Measurements from ENCODE around the gene OR56B1.
"Not testable (repeated sequence)": the region's sequence is repeated elsewhere in the genome, so short reads cannot be mapped to it uniquely, and the experiment has no call there.

Gene OR56B1

DNA sequence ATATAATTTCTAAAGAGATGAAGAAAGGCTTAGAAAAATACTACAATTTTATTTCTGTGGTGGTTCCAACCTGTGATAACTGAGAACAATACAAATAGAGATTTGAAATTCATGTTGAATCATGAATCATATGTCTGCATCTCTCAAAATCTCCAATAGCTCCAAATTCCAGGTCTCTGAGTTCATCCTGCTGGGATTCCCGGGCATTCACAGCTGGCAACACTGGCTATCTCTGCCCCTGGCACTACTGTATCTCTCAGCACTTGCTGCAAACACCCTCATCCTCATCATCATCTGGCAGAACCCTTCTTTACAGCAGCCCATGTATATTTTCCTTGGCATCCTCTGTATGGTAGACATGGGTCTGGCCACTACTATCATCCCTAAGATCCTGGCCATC lies at the start of gene OR56B1:
Gene OR56B1, plus strand, starts transcription at position 53 of the 400 bp plus-strand sequence. Its CDS starts 69 bp downstream, at position 122.
- no peak for DNase-seq (ENCODE audit: low spot score)

DNA sequence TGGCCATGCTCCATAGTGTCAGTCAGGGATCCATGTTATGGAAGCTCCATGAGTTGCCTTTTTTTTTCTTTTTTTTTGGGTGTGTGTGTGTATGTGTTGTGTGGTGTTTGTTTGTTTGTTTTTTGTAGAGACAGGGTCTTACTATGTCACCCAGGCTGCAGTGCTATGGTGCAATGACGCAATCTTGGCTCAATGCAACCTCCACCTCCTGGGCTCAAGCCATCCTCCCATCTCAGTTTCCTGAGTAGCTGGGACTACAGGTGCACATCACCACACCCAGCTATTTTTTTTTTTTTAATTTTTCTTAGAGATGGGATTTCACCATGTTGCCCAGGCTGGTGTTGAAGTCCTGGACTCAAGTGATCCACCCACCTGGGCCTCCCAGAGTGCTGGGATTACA lies 47.8 kb upstream of the OR56B1 start:
- no peak for DNase-seq (ENCODE audit: low spot score)

DNA sequence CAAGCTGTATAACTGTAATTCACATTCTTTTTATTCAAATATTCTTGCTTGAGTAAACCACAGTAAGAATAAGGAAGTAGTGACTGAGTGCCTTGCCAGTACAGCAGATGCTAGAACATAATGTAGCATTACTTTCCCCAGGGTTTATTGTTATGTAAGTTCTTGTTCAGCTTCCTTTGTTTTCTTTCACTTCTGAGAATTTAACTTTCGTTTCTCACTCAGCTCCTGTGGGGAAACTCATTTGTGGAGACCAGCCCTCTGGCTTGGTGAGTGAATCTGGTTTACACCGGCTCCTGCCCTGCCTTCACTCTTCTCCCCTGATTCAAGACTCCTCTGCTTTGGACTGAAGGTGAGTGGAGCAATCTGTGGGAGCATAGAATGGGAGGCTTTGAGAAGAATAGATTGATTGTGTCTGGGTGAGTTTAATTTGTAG lies 46.7 kb upstream of the OR56B1 start, which contains the start of gene TRIM22:
Gene TRIM22, plus strand, starts transcription at position 240 of the 433 bp plus-strand sequence. CDS start 6,443 bp downstream, outside the sequence.
- DNase-seq (ENCODE audit: low spot score): no peak

DNA sequence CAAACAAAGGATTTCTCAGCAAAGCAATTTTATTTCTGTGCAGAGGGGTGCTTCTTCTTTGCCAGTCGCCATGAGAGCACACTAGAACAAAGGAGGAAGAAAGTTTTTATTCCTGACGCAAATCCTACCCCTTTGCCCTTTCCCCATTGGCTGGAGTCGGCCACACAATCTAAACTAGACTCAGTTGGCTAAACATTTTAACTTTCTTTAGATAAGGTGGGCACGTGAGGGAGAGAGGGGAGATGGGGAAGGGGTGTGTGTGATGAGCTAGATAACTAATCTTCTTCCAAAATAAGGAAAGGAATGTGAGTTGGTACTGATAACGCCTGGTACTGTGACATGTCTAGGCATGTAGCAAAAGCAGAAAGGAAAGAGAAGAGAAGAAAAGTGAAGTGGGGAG lies 46.0 kb upstream of the OR56B1 start:
- no peak for DNase-seq (ENCODE audit: low spot score)

DNA sequence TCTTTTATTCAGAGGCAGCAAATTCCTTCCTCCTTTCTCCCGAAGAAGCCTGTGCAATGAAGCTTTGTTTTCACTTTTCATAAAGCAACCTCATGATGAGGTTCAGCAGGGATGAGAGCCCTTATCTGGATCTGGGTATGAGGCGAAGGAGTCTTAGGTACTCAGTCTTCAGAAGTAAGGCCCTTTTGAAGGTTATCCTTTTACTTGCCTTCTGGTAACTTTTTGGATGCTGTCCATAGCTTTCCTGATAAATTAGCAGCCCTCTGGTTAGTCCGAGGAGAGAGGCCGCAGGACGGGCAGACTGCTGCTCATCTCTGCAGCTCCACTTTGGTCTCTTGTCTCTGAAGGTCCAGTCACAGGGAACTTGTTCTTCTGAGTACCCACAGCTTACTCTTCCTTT lies 45.5 kb upstream of the OR56B1 start:
- DNase-seq (ENCODE audit: low spot score): no peak

GRCh38 chr11:5691238-5691963 lies 44.8 kb upstream of the OR56B1 start:
- not testable (repeated sequence) for DNase-seq (ENCODE audit: low spot score)

GRCh38 chr11:5691964-5692361 lies 44.3 kb upstream of the OR56B1 start:
- no peak for DNase-seq (ENCODE audit: low spot score)

- DNase-seq (ENCODE audit: low spot score): no peak
Measured at GRCh38 chr11:5694642-5695041, 41.6 kb upstream of the OR56B1 start.

DNA sequence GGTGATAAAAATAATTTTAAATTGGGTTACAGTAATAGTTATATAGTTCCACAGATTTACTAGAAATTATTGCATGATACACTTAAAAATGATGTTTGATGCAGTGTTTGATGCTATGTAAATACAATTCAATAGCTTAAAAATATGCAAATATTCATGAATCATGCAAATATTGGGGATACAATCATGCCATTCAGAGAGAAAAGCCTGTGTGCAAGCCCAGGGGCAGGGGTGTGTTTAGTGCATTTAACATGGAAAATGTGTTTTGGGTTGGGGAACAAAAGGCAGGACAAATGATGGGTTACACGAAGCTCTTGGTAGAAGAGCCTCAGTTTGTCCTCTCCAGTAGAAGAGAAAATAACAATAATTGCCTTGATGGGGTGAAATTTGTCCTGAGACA lies 40.7 kb upstream of the OR56B1 start:
- no peak for DNase-seq (ENCODE audit: low spot score)

DNA sequence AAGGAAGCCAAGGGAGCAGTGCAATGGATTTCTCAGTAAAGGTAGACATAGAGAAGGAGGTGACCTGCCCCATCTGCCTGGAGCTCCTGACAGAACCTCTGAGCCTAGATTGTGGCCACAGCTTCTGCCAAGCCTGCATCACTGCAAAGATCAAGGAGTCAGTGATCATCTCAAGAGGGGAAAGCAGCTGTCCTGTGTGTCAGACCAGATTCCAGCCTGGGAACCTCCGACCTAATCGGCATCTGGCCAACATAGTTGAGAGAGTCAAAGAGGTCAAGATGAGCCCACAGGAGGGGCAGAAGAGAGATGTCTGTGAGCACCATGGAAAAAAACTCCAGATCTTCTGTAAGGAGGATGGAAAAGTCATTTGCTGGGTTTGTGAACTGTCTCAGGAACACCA lies 40.0 kb upstream of the OR56B1 start:
- DNase-seq (ENCODE audit: low spot score): no peak

DNA sequence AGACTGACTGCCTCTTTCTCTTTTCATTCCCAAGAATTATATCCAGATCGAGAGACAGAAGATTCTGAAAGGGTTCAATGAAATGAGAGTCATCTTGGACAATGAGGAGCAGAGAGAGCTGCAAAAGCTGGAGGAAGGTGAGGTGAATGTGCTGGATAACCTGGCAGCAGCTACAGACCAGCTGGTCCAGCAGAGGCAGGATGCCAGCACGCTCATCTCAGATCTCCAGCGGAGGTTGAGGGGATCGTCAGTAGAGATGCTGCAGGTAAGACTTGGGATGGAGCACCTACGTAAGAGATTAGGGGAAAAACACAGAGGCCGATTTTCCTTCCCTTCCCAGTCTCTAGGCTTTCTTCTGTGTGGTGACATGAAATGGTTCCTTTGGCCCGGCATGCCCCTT lies 38.0 kb upstream of the OR56B1 start:
- no peak for DNase-seq (ENCODE audit: low spot score)

DNA sequence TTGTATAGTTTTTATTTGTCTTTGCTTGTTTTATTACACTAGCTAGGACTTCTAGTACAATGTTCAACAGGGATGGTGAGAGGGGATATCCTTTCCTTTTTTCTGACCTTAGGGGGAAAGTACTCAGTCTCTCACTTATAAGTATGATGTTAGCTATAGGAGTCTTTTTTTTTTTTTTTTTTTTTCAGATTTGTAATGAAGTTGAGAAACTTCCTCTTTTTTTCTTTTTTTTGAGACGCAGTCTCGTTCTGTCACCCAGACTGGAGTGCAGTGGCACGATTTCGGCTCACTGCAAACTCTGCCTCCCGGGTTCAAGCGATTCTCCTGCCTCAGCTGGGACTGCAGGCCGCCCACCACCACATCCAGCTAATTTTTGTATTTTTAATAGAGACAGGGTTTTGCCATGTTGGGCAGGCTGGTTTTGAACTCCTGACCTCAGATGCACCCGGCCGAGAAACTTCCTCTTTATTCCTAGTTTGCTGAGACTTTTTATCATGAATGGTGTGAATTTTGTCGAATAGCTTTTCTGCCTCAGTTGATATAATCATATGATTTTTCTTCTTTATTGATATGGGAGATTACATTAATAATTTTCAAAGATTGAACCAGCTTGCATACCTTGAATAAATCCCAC lies 35.7 kb upstream of the OR56B1 start:
- no peak for DNase-seq (ENCODE audit: low spot score)

DNA sequence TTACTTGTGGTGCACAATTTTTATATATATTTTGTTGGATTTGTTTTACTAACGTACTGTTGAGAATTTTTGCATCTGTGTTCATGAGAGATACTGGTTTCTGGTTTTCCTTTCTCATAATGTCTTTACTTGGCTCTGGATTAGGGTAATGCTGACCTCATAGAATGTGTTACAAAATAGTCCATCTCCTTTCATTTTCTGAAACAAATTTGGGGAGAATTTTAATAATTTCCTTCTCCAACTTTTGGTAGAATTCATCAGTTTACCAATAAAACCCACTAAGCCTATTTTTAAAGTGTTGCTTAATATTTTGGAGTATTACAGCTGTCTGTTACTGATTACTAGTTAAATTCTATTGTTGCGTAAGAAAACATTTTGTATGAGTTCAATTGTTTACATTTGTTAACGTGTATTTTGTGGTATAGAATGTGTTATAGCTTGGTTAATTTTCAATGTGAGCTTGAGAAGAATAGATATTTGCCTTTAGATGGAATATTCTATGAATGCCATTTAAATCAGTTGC lies 35.1 kb upstream of the OR56B1 start:
- DNase-seq (ENCODE audit: low spot score): no peak

DNA sequence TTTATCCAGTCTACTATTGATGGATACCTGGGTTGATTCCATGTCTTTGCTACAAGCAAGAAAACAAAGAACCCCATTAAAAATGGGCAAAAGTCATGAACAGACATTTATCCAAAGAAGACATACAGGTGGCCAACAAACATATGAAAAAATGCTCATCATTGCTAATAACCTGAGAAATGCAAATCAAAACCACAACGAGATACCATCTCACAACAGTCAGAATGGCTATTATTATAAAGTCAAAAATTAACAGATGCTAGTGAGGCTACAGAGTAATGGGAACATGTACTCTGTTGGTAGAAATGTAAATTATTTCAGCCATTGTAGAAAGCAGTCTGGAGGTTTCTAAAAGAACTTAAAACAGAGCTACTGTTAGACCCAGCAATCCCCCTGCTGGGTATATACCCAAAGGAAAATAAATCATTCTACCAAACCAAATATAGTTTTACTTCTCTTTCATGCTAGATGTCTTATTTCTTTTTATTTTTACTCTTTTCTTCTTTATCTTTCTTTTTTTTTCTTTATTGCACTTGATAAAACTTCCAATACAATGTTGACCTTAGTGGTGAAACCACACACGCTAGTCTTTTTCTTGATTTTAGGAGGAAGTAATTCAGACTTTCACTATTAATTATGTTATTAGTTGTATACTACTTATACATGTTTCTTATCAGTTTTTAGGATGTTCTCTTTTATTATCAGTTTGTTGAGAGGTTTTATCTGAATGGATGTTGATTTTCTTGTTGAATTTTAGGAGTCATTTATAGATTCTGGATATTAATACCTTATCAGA lies 32.3 kb upstream of the OR56B1 start:
- DNase-seq (ENCODE audit: low spot score): no peak

GRCh38 chr11:5705688-5706087 lies 30.6 kb upstream of the OR56B1 start:
- DNase-seq (ENCODE audit: low spot score): no peak

DNA sequence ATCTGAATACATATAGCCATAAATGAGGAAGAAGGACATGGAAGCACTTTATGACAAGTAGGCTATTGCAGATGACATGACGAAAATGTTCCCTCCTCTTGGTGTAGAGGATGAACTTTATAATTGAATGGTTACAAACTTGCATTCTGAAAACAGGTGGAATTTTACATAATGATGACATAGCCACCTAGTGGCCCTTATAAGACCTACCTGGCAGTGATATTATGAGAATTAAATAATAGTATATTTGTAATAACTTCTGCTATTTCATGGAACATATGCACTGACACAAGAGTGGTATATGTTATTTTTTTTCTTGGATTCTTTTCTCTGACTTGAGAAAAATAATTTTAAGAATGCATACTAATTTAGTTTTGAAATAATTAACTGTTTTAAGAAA lies 23.7 kb upstream of the OR56B1 start:
- DNase-seq (ENCODE audit: low spot score): peak; percentile 20

GRCh38 chr11:5713695-5714094 lies 22.6 kb upstream of the OR56B1 start:
- no peak for DNase-seq (ENCODE audit: low spot score)

DNA sequence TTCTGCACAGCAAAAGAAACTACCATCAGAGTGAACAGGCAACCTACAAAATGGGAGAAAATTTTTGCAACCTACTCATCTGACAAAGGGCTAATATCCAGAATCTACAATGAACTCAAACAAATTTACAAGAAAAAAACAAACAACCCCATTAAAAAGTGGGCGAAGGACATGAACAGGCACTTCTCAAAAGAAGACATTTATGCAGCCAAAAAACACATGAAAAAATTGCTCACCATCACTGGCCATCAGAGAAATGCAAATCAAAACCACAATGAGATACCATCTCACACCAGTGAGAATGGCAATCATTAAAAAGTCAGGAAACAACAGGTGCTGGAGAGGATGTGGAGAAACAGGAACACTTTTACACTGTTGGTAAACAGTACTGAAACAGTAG lies 19.7 kb upstream of the OR56B1 start:
- DNase-seq (ENCODE audit: low spot score): not testable (repeated sequence)

DNA sequence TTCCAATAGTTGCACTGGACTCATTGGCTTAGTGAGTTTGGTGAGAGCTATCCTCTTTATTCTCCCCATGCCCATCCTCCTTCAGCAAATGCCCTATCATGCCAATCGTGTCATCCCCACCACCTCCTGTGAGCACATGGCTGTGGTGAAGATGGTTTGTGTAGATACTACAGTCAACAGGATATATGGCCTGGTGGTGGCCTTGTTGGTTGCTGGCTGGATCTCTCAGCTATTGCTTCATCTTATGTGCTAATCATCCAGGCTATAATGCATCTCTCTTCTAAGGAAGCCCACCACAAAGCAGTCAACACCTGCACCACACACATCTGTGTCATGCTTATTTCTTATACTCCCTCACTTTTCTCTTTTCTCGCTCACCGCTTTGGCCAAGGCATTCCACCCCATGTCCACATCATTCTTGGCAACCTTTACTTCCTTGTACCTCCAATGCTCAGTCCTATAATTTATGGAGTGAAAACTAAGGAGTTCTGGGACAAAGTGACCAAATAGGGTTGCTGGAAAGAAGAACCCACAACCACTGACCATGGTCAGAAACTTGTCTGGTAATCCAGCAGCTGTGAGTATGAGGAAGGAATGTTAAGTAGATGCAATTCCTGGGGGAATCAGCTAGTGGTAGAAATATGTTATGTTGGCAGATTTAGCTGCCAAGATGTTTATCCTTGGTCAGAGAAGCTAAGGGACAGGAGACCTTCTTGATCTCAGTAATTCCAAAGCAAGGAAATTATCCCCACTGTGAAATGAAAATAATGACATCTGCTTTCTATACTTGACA lies 16.3 kb upstream of the OR56B1 start:
- no peak for DNase-seq (ENCODE audit: low spot score)

DNA sequence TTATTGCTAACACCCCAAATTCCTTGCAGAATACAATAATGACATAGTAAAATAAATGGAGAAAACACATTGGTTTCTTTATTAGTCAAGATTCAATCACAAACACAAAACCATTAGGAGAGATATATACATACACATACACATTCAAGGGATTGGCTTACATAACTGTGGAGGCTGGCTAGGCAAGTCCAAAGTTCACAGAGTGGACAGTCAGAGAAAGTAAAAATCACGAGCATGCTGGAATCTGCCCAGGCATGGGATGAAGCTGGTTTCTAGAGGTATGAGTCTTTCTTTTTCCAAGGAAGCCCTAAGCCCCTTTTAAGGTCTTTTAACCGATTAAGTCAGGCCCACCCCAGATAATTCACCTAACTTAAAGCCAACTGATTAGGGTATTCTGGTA lies 13.6 kb upstream of the OR56B1 start:
- DNase-seq (ENCODE audit: low spot score): no peak

- no peak for DNase-seq (ENCODE audit: low spot score)
Measured at GRCh38 chr11:5726351-5726750, 9.9 kb upstream of the OR56B1 start.

DNA sequence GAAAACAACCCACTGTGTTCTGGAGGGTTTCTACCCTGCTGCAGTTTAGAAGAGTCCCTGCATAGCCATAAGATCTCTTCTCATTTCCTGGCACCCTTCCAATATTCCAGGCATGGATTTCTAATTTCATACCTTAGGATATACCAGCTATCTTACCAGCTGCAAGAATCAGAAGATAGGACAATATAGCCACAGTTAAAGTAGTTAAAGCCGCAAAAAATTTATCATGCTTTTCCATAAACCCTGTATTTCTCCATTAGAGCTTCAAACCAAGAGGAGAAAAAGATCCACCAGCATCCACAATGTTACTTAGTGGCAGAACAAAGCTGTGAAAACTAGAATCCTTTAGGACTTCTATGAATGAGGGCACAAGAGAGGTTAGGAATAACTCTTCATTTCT lies 8.6 kb upstream of the OR56B1 start:
- DNase-seq (ENCODE audit: low spot score): no peak
